Measurements from ENCODE around the gene ATRNL1. TPM values are rescaled to one million over a fixed set of nuclear protein-coding genes. Genes with fewer than 3 reads are reported as not detected.

Gene ATRNL1
- polyA plus RNA-seq, 3 donors = not detected

DNA sequence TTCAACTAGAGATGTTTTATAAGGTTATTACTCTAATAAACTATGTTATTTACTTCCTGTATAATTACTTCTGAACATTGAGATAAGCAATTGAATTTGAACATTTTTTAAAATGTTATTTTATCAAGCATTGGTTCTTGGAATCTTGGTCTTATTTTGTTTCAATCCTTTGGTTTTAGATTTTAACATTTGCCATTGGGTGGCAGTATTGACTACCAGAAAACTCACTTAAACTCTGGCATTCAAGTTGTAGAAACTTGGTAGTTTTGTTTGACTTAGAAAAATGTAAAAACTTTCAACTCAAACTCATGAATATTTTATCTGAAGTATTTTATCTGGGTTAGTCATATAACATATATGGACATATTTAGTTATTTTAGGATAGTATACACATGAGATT, 48.1 kb downstream of the ATRNL1 start:
- DNase-seq = no peak
- TF ChIP-seq, protein P1, sequence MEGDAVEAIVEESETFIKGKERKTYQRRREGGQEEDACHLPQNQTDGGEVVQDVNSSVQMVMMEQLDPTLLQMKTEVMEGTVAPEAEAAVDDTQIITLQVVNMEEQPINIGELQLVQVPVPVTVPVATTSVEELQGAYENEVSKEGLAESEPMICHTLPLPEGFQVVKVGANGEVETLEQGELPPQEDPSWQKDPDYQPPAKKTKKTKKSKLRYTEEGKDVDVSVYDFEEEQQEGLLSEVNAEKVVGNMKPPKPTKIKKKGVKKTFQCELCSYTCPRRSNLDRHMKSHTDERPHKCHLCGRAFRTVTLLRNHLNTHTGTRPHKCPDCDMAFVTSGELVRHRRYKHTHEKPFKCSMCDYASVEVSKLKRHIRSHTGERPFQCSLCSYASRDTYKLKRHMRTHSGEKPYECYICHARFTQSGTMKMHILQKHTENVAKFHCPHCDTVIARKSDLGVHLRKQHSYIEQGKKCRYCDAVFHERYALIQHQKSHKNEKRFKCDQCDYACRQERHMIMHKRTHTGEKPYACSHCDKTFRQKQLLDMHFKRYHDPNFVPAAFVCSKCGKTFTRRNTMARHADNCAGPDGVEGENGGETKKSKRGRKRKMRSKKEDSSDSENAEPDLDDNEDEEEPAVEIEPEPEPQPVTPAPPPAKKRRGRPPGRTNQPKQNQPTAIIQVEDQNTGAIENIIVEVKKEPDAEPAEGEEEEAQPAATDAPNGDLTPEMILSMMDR (IDR thresholded peaks at IDR 0.05) = peak; percentile 22
- no peaks in the 10 kb centered on the region for H3K36me3 ChIP-seq (replicated peaks in 1 of 2; ENCODE audit: control insufficient read depth in 1 of 2, insufficient read depth in 2 of 2, low read length in 2 of 2)
- no peaks in the 10 kb centered on the region for H3K9me3 ChIP-seq (replicated peaks in 1 of 2; ENCODE audit: control insufficient read depth in 1 of 2, insufficient read depth in 1 of 2, low read length in 2 of 2)
- Mint-ChIP-seq H3K27ac (no peak overlapping the region), H3K4me3 (no peak overlapping the region), H3K27me3 (ENCODE audit: low read depth in 3 of 3) (peaks cover 0 to 10% (median 3%) of the 10 kb centered on the region in 3 donors), H3K4me1 (no peaks in the 10 kb centered on the region), H3K9me3 (peaks cover 0 to 6% (median 2%) of the 10 kb centered on the region in 7 donors), H3K36me3 (no peaks in the 10 kb centered on the region)
- H2AFZ ChIP-seq (ENCODE audit: insufficient read depth, low read depth, low read length, poor library complexity, severe bottlenecking) = no peak overlapping the region
- no peak overlapping the region for H3K9ac ChIP-seq (ENCODE audit: insufficient read depth, low read length, poor library complexity, severe bottlenecking)
- intact Hi-C loops (cut with micrococcal nuclease) = no loop called here
- no peak overlapping the region for H3K4me2 ChIP-seq (replicated peaks; ENCODE audit: extremely low read depth, low read length, poor library complexity, severe bottlenecking)
- no peak overlapping the region for H3K27ac ChIP-seq (ENCODE audit: low read depth in 1 of 2, low read length in 2 of 2)
- H3K4me3 ChIP-seq (replicated peaks in 1 of 3; ENCODE audit: low read depth in 2 of 3, low read length in 3 of 3) = no peak overlapping the region
- no peaks in the 10 kb centered on the region for H3K4me1 ChIP-seq (ENCODE audit: control insufficient read depth in 1 of 2, insufficient read depth in 2 of 2, low read length in 2 of 2)
- no peaks in the 10 kb centered on the region for H4K20me1 ChIP-seq (ENCODE audit: insufficient read depth, low read length)
- no peaks in the 10 kb centered on the region for H3K79me2 ChIP-seq (ENCODE audit: insufficient read depth, low read length)
- H3K27me3 ChIP-seq (ENCODE audit: control insufficient read depth in 2 of 2, insufficient read depth in 2 of 2, low read length in 2 of 2) = no peaks in the 10 kb centered on the region

DNA sequence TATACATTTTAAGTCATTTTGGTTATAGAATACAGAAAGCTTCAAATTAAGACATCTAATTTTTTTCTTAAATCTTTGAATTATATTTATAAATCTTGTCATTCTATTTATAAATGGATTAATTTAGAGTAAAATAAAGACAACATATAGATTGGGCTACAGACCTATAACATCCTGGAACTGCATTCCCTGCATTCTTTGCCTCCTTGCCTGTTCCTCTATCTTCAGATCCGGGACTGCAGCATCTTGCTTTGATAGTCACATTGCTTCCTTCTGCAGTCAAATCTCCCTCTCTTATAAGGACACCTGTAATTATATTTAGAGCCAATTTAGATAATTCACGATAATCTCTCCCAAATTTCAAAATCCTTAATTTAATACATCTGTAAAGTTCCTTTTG, 64.2 kb downstream of the ATRNL1 start:
- no peak overlapping the region for H3K4me3 Mint-ChIP-seq
- Histone ChIP-seq H3K36me3 (replicated peaks in 1 of 2; ENCODE audit: control insufficient read depth in 1 of 2, insufficient read depth in 2 of 2, low read length in 2 of 2) (no peaks in the 10 kb centered on the region), H3K9me3 (replicated peaks in 1 of 2; ENCODE audit: control insufficient read depth in 1 of 2, insufficient read depth in 1 of 2, low read length in 2 of 2) (no peaks in the 10 kb centered on the region), H4K20me1 (ENCODE audit: insufficient read depth, low read length) (no peaks in the 10 kb centered on the region), H3K4me1 (ENCODE audit: control insufficient read depth in 1 of 2, insufficient read depth in 2 of 2, low read length in 2 of 2) (no peaks in the 10 kb centered on the region), H2AFZ (ENCODE audit: insufficient read depth, low read depth, low read length, poor library complexity, severe bottlenecking) (no peak overlapping the region), H3K4me3 (replicated peaks in 1 of 3; ENCODE audit: low read depth in 2 of 3, low read length in 3 of 3) (no peak overlapping the region), H3K9ac (ENCODE audit: insufficient read depth, low read length, poor library complexity, severe bottlenecking) (no peak overlapping the region), H3K27ac (ENCODE audit: low read depth in 1 of 2, low read length in 2 of 2) (no peak overlapping the region), H3K79me2 (ENCODE audit: insufficient read depth, low read length) (no peaks in the 10 kb centered on the region), H3K27me3 (ENCODE audit: control insufficient read depth in 2 of 2, insufficient read depth in 2 of 2, low read length in 2 of 2) (no peaks in the 10 kb centered on the region), H3K4me2 (replicated peaks; ENCODE audit: extremely low read depth, low read length, poor library complexity, severe bottlenecking) (no peak overlapping the region)
- H3K4me1 Mint-ChIP-seq = no peaks in the 10 kb centered on the region
- intact Hi-C loops (cut with micrococcal nuclease) = no loop called here
- 100% methylated on average over 1 of the region's 2 CpGs for WGBS (ENCODE audit: insufficient coverage)
- peaks cover 6 to 17% (median 9%) of the 10 kb centered on the region in 3 donors for H3K27me3 Mint-ChIP-seq (ENCODE audit: low read depth in 3 of 3)
- DNase-seq = no peak
- no peaks in the 10 kb centered on the region for H3K36me3 Mint-ChIP-seq
- H3K27ac Mint-ChIP-seq = no peak overlapping the region
- H3K9me3 Mint-ChIP-seq = peaks cover 0 to 1% (median 0%) of the 10 kb centered on the region in 7 donors
- TF ChIP-seq, protein P1 (IDR thresholded peaks at IDR 0.05) = no peak

Data from CD14-positive monocyte (primary cell).